MM.1S (cell line): ENCODE data around the gene IMMP2L.

ENCODE experiments used
- DNase-seq: peaks from one replicate; pipeline ENCODE4 v3.0.0-alpha.2; 2015
- H2AFZ ChIP-seq: fragments of 300-600 bp; sonication (generic); 2 replicates; pipeline ENCODE4 v1.6.0; 2016; ENCODE audit warnings: antibody characterized with exemption, low read length
- H3F3A ChIP-seq: fragments of 300-600 bp; sonication (generic); 2 replicates; pipeline ENCODE4 v1.6.1; 2016; ENCODE audit warnings: mild to moderate bottlenecking, antibody characterized with exemption, low read length, moderate library complexity, mixed read lengths; ENCODE audit not compliant: insufficient read depth
- H3K27ac ChIP-seq: fragments of 300-600 bp; sonication (generic); 2 replicates; pipeline ENCODE4 v1.5.1; 2016; ENCODE audit warnings: mild to moderate bottlenecking, low read length
- H3K27me3 ChIP-seq: fragments of 300-600 bp; sonication (generic); replicated peaks from 2 replicates; pipeline ENCODE4 v1.6.0; 2016; ENCODE audit warnings: low read length; ENCODE audit not compliant: insufficient read depth
- H3K36me3 ChIP-seq: fragments of 300-600 bp; sonication (generic); replicated peaks from 2 replicates; pipeline ENCODE4 v1.6.1; 2016; ENCODE audit warnings: mild to moderate bottlenecking, low read length, mixed read lengths; ENCODE audit not compliant: insufficient read depth
- H3K4me1 ChIP-seq: fragments of 300-600 bp; sonication (generic); 2 replicates; pipeline ENCODE4 v1.6.1; 2016; ENCODE audit warnings: low read length, mixed read lengths
- H3K4me2 ChIP-seq: fragments of 300-600 bp; sonication (generic); 2 replicates; pipeline ENCODE4 v1.6.0; 2016; ENCODE audit warnings: low read depth, low read length
- H3K4me3 ChIP-seq: fragments of 300-600 bp; sonication (generic); 2 replicates; pipeline ENCODE4 v1.5.1; 2016; ENCODE audit warnings: low read length, mixed read lengths
- H3K79me2 ChIP-seq: fragments of 300-600 bp; sonication (generic); 2 replicates; pipeline ENCODE4 v1.6.1; 2016; ENCODE audit warnings: mixed run types, low read length, mixed read lengths
- H3K9ac ChIP-seq: fragments of 300-600 bp; sonication (generic); 2 replicates; pipeline ENCODE4 v1.6.1; 2016; ENCODE audit warnings: low read length, mixed read lengths
- H3K9me2 ChIP-seq: fragments of 300-600 bp; sonication (generic); replicated peaks from 2 replicates; pipeline ENCODE4 v1.6.1; 2016; ENCODE audit warnings: mild to moderate bottlenecking, low read length, mixed read lengths; ENCODE audit not compliant: insufficient read depth
- H3K9me3 ChIP-seq: fragments of 300-600 bp; sonication (generic); replicated peaks from 2 replicates; pipeline ENCODE4 v1.6.1; 2016; ENCODE audit warnings: mild to moderate bottlenecking, low read length, mixed read lengths; ENCODE audit not compliant: insufficient read depth
- H4K20me1 ChIP-seq: fragments of 300-600 bp; sonication (generic); 2 replicates; pipeline ENCODE4 v1.6.1; 2016; ENCODE audit warnings: mild to moderate bottlenecking, low read length, moderate library complexity, mixed read lengths; ENCODE audit not compliant: insufficient read depth
- CTCF ChIP-seq: fragments of 300-600 bp; sonication (generic); IDR thresholded peaks from 2 replicates; pipeline ENCODE4 v1.5.1; 2016; ENCODE audit warnings: antibody characterized with exemption, low read length, mixed read lengths
- EZH2 ChIP-seq: fragments of 300-600 bp; sonication (generic); optimal IDR thresholded peaks from 2 replicates; pipeline ENCODE3; 2017; ENCODE audit warnings: low read depth, mild to moderate bottlenecking, antibody characterized with exemption, low read length, mixed read lengths
- EZH2phosphoT487 ChIP-seq: fragments of 300-600 bp; sonication (generic); IDR thresholded peaks from 2 replicates; pipeline ENCODE4 v1.6.1; 2018; ENCODE audit warnings: antibody characterized with exemption, low read length

The IMMP2L gene

GRCh38 chr7:111605246-111605645, 43.0 kb upstream of the IMMP2L start:
- no peak for DNase-seq
- no peaks in the 10 kb centered on the region for H3F3A ChIP-seq
- no peak overlapping the region for H2AFZ ChIP-seq

GRCh38 chr7:111600091-111600490, 37.8 kb upstream of the IMMP2L start:
- no peaks in the 10 kb centered on the region for H3F3A ChIP-seq
- no peak for TF ChIP-seq EZH2
- no peak for TF ChIP-seq CTCF
- TF ChIP-seq EZH2phosphoT487 = no peak
- no peak overlapping the region for H3K4me2 ChIP-seq
- no peaks in the 10 kb centered on the region for H3K4me1 ChIP-seq
- H3K36me3 ChIP-seq = no peaks in the 10 kb centered on the region
- no peak overlapping the region for H3K4me3 ChIP-seq
- H3K9ac ChIP-seq = no peak overlapping the region
- no peaks in the 10 kb centered on the region for H3K9me3 ChIP-seq
- no peaks in the 10 kb centered on the region for H3K9me2 ChIP-seq
- H3K79me2 ChIP-seq = no peaks in the 10 kb centered on the region
- H3K27me3 ChIP-seq = no peaks in the 10 kb centered on the region
- no peaks in the 10 kb centered on the region for H4K20me1 ChIP-seq
- no peak overlapping the region for H3K27ac ChIP-seq
- no peak for DNase-seq
- no peak overlapping the region for H2AFZ ChIP-seq

More at GRCh38 chr7:111605246-111605645, 43.0 kb upstream of the IMMP2L start:
- Histone ChIP-seq H3K36me3 (no peaks in the 10 kb centered on the region), H3K9ac (no peak overlapping the region), H3K79me2 (no peaks in the 10 kb centered on the region), H3K4me1 (no peaks in the 10 kb centered on the region), H3K4me2 (no peak overlapping the region), H4K20me1 (no peaks in the 10 kb centered on the region), H3K9me3 (no peaks in the 10 kb centered on the region), H3K9me2 (no peaks in the 10 kb centered on the region), H3K4me3 (no peak overlapping the region), H3K27ac (no peak overlapping the region), H3K27me3 (no peaks in the 10 kb centered on the region)
- TF ChIP-seq CTCF = no peak
- no peak for TF ChIP-seq EZH2phosphoT487
- TF ChIP-seq EZH2 = no peak

- Histone ChIP-seq H3K4me3 (no peak overlapping the region), H4K20me1 (no peaks in the 10 kb centered on the region), H3K4me1 (no peaks in the 10 kb centered on the region), H3K9ac (no peak overlapping the region), H2AFZ (no peak overlapping the region), H3K27ac (no peak overlapping the region), H3K27me3 (no peaks in the 10 kb centered on the region), H3K4me2 (no peak overlapping the region), H3F3A (no peaks in the 10 kb centered on the region), H3K36me3 (no peaks in the 10 kb centered on the region), H3K9me2 (no peaks in the 10 kb centered on the region), H3K9me3 (no peaks in the 10 kb centered on the region), H3K79me2 (no peaks in the 10 kb centered on the region)
- no peak for DNase-seq
- no peak for TF ChIP-seq EZH2phosphoT487
These were observed 33.5 kb upstream of the IMMP2L start for GRCh38 chr7:111595780-111596179.

- no peaks in the 10 kb centered on the region for H3K27me3 ChIP-seq
- H3K27ac ChIP-seq = no peak overlapping the region
- H2AFZ ChIP-seq = no peak overlapping the region
- H3K9me3 ChIP-seq = no peaks in the 10 kb centered on the region
- H3K4me1 ChIP-seq = no peaks in the 10 kb centered on the region
- no peaks in the 10 kb centered on the region for H3K36me3 ChIP-seq
- no peak overlapping the region for H3K4me3 ChIP-seq
- DNase-seq = no peak
- H3K79me2 ChIP-seq = no peaks in the 10 kb centered on the region
- no peaks in the 10 kb centered on the region for H4K20me1 ChIP-seq
- H3K4me2 ChIP-seq = no peak overlapping the region
- no peak overlapping the region for H3K9ac ChIP-seq
- H3F3A ChIP-seq = no peaks in the 10 kb centered on the region
- H3K9me2 ChIP-seq = no peaks in the 10 kb centered on the region
- TF ChIP-seq EZH2phosphoT487 (no peak), CTCF (no peak), EZH2 (no peak)
These were observed 32.3 kb upstream of the IMMP2L start for GRCh38 chr7:111594602-111595001.
